Mammary epithelial cell (primary cell): ENCODE data around the gene BCCIP.

Source experiments
- CTCF ChIP-seq, 2 donors: IDR thresholded peaks in 1 of 2; conservative IDR thresholded peaks in 1 of 2; 2 replicates each; pipeline ENCODE4 v1.5.1; 2011 to 2012; ENCODE audit warnings: inconsistent platforms in 2 of 2, low read length in 2 of 2, mild to moderate bottlenecking in 2 of 2, control low read depth in 1 of 2, low read depth in 1 of 2; ENCODE audit not compliant: insufficient read depth in 1 of 2; ENCODE audit errors: extremely low read depth in 1 of 2
- EZH2 ChIP-seq: IDR thresholded peaks from 2 replicates; pipeline ENCODE4 v1.6.1; 2012; ENCODE audit warnings: low read length, inconsistent platforms, borderline replicate concordance

DNA sequence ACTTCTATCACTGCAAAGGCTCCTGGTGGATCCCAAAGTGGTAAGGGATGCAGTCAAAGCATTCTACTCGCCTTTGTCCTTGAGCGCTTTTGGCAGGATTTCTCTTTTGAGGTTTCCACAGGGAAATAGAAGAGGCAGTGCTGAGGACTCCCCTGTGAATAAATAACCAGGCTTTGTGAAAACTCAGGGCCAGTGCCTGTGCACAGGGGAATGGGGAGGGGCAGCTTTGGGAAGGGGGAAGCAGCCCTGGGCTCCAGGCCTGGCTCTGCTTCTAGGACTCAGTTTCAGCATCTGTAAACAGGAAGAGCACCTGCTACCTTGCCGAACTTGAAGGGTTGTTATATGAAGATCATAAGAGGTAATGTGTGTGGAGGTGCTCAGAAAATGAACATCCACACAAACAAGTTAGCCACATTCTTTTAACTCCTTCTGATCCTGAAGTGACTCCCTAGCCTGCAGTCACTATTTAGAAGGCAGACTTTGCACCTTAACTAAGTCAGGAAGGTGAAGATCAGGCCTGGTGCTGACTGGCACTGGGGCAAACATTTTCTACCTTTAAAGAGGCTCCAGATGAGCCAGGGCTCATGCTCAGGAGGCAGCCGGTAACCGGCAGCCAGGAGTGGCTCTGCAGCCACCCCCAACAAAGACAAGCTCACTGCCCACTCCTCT lies 25.2 kb upstream of the BCCIP start:
- TF ChIP-seq CTCF (conservative IDR thresholded peaks at IDR 0.05 in 1 of 2, IDR thresholded peaks at IDR 0.05 in 1 of 2; ENCODE audit: extremely low read depth in 1 of 2, insufficient read depth in 1 of 2, low read depth in 1 of 2, low read length in 2 of 2) (no peak), EZH2 (no peak)
